Measurements from ENCODE around the gene RTTN.

Gene RTTN

GRCh38 chr18:70190529-70190928 is 15.0 kb downstream of the RTTN start:
- TF ChIP-seq OSR1 (CRISPR knock-in tag; IDR thresholded peaks at IDR 0.05) = no peak
- TF ChIP-seq ZNF8 (CRISPR knock-in tag; IDR thresholded peaks at IDR 0.05) = no peak
- no peak for TF ChIP-seq BACH2 (CRISPR knock-in tag; IDR thresholded peaks at IDR 0.05; ENCODE audit: borderline replicate concordance)
- no peak for TF ChIP-seq ZFP30 (CRISPR knock-in tag; IDR thresholded peaks at IDR 0.05)
- TF ChIP-seq ISL1 (CRISPR knock-in tag; IDR thresholded peaks at IDR 0.05) = no peak

GRCh38 chr18:70188113-70188512 is 17.4 kb downstream of the RTTN start:
- no peak for ATAC-seq

More at GRCh38 chr18:70190529-70190928, 15.0 kb downstream of the RTTN start:
- no peak for ATAC-seq

GRCh38 chr18:70183441-70183840 is 22.0 kb downstream of the RTTN start:
- no peak for ATAC-seq
- TF ChIP-seq TOX (CRISPR knock-in tag; IDR thresholded peaks at IDR 0.05; ENCODE audit: borderline replicate concordance) (no peak), SNAI2 (CRISPR knock-in tag; IDR thresholded peaks at IDR 0.05) (no peak), RARB (CRISPR knock-in tag; IDR thresholded peaks at IDR 0.05) (no peak), OSR1 (CRISPR knock-in tag; IDR thresholded peaks at IDR 0.05) (no peak), ZC3H10 (CRISPR knock-in tag; IDR thresholded peaks at IDR 0.05) (no peak), ESRRG (CRISPR knock-in tag; IDR thresholded peaks at IDR 0.05) (no peak), TSHZ2 (CRISPR knock-in tag; IDR thresholded peaks at IDR 0.05) (no peak), BACH2 (CRISPR knock-in tag; IDR thresholded peaks at IDR 0.05; ENCODE audit: borderline replicate concordance) (no peak), PATZ1 (CRISPR knock-in tag; IDR thresholded peaks at IDR 0.05; ENCODE audit: borderline replicate concordance) (no peak), GLIS3 (CRISPR knock-in tag; IDR thresholded peaks at IDR 0.05) (no peak), CREB5 (CRISPR knock-in tag; IDR thresholded peaks at IDR 0.05; ENCODE audit: low read depth) (no peak), PPARA (CRISPR knock-in tag; IDR thresholded peaks at IDR 0.05; ENCODE audit: borderline replicate concordance) (no peak), CSRNP3 (CRISPR knock-in tag; IDR thresholded peaks at IDR 0.05) (no peak), ZNF565 (CRISPR knock-in tag; conservative IDR thresholded peaks at IDR 0.05; ENCODE audit: low read depth) (no peak), ARNTL (CRISPR knock-in tag; IDR thresholded peaks at IDR 0.05; ENCODE audit: borderline replicate concordance, low read depth) (no peak)

More at GRCh38 chr18:70188113-70188512, 17.4 kb downstream of the RTTN start:
- TF ChIP-seq ZNF70 (CRISPR knock-in tag; IDR thresholded peaks at IDR 0.05) (no peak), CREB5 (CRISPR knock-in tag; IDR thresholded peaks at IDR 0.05; ENCODE audit: low read depth) (no peak), TCF4 (CRISPR knock-in tag; IDR thresholded peaks at IDR 0.05; ENCODE audit: borderline replicate concordance) (no peak), ARNTL (CRISPR knock-in tag; IDR thresholded peaks at IDR 0.05; ENCODE audit: borderline replicate concordance, low read depth) (no peak), ZNF565 (CRISPR knock-in tag; conservative IDR thresholded peaks at IDR 0.05; ENCODE audit: low read depth) (no peak), ISL1 (CRISPR knock-in tag; IDR thresholded peaks at IDR 0.05) (no peak), ZFP30 (CRISPR knock-in tag; IDR thresholded peaks at IDR 0.05) (no peak), ZC3H10 (CRISPR knock-in tag; IDR thresholded peaks at IDR 0.05) (no peak), RARB (CRISPR knock-in tag; IDR thresholded peaks at IDR 0.05) (no peak), POU6F1 (CRISPR knock-in tag; IDR thresholded peaks at IDR 0.05; ENCODE audit: borderline replicate concordance, low read depth) (no peak), OSR1 (CRISPR knock-in tag; IDR thresholded peaks at IDR 0.05) (no peak), PPARA (CRISPR knock-in tag; IDR thresholded peaks at IDR 0.05; ENCODE audit: borderline replicate concordance) (no peak)
